OCI-LY3 (cell line): ENCODE data around the gene SMO.

Experiments used
- EZH2phosphoT487 ChIP-seq: fragments of 200-600 bp; shearing (Covaris generic); IDR thresholded peaks from 2 replicates; pipeline ENCODE4 v1.6.1; 2018; ENCODE audit warnings: antibody characterized with exemption, mixed run types, low read depth
- TF ChIP-seq, protein P1 (sequence below): fragments of 200-600, 300-600 bp; sonication (generic); IDR thresholded peaks from 2 replicates; pipeline ENCODE4 v1.5.1; 2014; ENCODE audit warnings: antibody characterized with exemption, low read length, low read depth

DNA sequence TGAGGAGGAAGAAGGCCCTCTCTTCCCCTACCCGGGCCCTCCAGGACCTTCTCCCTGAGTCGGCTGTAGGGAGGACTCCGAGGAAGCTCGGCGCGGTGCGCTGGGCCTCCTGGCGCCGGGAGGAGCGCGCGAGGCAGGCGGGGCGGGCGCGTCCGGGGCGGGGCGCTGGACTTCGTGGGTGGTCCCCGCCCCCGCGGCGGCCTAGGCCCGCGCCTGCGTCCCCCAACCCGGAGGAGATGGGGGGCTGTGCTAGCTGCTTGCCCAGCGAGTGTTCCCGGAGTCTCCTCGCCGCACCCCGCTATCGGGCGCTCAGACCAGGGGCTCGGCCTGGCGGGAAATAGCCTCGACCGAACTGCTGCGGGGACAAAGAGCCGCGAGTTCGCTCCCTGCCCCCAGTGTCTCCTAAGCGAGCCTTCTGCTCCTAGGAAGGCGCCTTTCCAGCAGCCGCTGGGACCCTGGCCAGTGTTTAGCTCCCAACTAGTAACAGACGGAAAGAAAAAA, 19.2 kb upstream of the SMO start:
- TF ChIP-seq, protein P1, sequence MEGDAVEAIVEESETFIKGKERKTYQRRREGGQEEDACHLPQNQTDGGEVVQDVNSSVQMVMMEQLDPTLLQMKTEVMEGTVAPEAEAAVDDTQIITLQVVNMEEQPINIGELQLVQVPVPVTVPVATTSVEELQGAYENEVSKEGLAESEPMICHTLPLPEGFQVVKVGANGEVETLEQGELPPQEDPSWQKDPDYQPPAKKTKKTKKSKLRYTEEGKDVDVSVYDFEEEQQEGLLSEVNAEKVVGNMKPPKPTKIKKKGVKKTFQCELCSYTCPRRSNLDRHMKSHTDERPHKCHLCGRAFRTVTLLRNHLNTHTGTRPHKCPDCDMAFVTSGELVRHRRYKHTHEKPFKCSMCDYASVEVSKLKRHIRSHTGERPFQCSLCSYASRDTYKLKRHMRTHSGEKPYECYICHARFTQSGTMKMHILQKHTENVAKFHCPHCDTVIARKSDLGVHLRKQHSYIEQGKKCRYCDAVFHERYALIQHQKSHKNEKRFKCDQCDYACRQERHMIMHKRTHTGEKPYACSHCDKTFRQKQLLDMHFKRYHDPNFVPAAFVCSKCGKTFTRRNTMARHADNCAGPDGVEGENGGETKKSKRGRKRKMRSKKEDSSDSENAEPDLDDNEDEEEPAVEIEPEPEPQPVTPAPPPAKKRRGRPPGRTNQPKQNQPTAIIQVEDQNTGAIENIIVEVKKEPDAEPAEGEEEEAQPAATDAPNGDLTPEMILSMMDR: no peak
- TF ChIP-seq EZH2phosphoT487: no peak
